Measurements from ENCODE around the gene ETV5. TPM values are rescaled to one million over a fixed set of nuclear protein-coding genes. Genes with fewer than 3 reads are reported as not detected.

The ETV5 gene
- total and polyA plus RNA-seq, 9 of the 15 experiments (the other 6 are each of a cell fraction or from before 2014, with no cell fraction given) = 9.2 to 25.9 (median 15.9) TPM

DNA sequence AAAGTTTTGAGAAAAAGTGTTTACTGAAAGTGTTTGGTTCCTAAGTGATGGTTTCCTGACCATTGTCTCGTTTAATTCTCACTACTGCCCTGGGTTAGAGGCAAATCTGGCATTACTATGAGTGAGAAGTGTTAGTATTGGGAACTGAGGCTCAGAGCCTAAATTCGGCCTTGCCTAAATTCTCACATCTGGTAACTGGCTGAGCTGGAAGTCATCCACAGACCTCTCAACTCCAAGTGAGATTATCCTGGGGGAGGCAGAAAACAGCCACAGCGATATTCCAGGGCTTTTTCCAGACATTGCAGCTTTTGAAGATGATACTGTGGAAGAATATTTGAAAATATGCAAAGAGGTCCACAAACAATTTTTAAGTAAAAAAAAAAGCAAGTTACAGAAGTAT lies 86.0 kb downstream of the ETV5 start:
- no peak overlapping the region for H3K4me2 ChIP-seq (ENCODE audit: insufficient read depth, low read length)
- H3K4me1 ChIP-seq (replicated peaks in 1 of 2; ENCODE audit: control insufficient read depth in 2 of 2, insufficient read depth in 2 of 2, low read length in 2 of 2) = no peaks in the 10 kb centered on the region
- no peak overlapping the region for H3K27ac ChIP-seq (ENCODE audit: extremely low read depth, low read depth, low read length)
- no peak overlapping the region for H3K9ac ChIP-seq (ENCODE audit: insufficient read depth in 1 of 2, low read depth in 2 of 2, low read length in 2 of 2)
- H3K79me2 ChIP-seq (ENCODE audit: control insufficient read depth, insufficient read depth, low read length) = no peaks in the 10 kb centered on the region
- POLR2A ChIA-PET = interaction anchor here (1.0 kb wide), 1 partner anchor 19 kb away, joined by 4 read pairs; no protein-coding TSS in a partner anchor
- BruUV-seq (replicated peaks) = no TSS peak
- no peaks in the 10 kb centered on the region; the same call in 1 of the 2 replicates for H3K9me3 ChIP-seq (replicated peaks; ENCODE audit: control insufficient read depth, insufficient read depth, low read depth, low read length)
- H2AFZ ChIP-seq (ENCODE audit: low read depth, low read length) = no peak overlapping the region
- CTCF ChIA-PET (ENCODE audit: low intra/inter-chr PET ratio) = no interaction called here
- no peaks in the 10 kb centered on the region for H3K36me3 ChIP-seq (ENCODE audit: control insufficient read depth, insufficient read depth, low read length)
- ATAC-seq (no peak), DNase-seq (ENCODE audit: extremely low read depth in 1 of 4, low spot score in 3 of 4) (no peak), FAIRE-seq (no peak)
- in situ Hi-C loops (cut with MboI) = no loop called here
- H4K20me1 ChIP-seq (replicated peaks; ENCODE audit: control insufficient read depth, insufficient read depth, low read length) = no peaks in the 10 kb centered on the region
- intact Hi-C loops (cut with micrococcal nuclease) = no loop called here
- H3K4me3 ChIP-seq = no peak overlapping the region
- peaks cover 11 to 27% of the 10 kb centered on the region in 2 experiments; a peak in 4 of 5 replicates for H3K27me3 ChIP-seq (ENCODE audit: control insufficient read depth in 2 of 2, insufficient read depth in 2 of 2, low read length in 2 of 2)
- TF ChIP-seq ARID2 (IDR thresholded peaks at IDR 0.05) = no peak
- TF ChIP-seq BHLHE40 (IDR thresholded peaks at IDR 0.05; ENCODE audit: low read length) = no peak
- TF ChIP-seq ILK (tag; IDR thresholded peaks at IDR 0.05; ENCODE audit: borderline replicate concordance, low read depth) = no peak
- TF ChIP-seq ZNF79 (CRISPR knock-in tag; IDR thresholded peaks at IDR 0.05; ENCODE audit: low read depth) = no peak
- no peak for TF ChIP-seq MCM2 (IDR thresholded peaks at IDR 0.05; ENCODE audit: low read depth)
- TF ChIP-seq, protein P1, sequence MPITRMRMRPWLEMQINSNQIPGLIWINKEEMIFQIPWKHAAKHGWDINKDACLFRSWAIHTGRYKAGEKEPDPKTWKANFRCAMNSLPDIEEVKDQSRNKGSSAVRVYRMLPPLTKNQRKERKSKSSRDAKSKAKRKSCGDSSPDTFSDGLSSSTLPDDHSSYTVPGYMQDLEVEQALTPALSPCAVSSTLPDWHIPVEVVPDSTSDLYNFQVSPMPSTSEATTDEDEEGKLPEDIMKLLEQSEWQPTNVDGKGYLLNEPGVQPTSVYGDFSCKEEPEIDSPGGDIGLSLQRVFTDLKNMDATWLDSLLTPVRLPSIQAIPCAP (CRISPR knock-in tag; IDR thresholded peaks at IDR 0.05; ENCODE audit: borderline replicate concordance) = no peak
- TF ChIP-seq SP1 (CRISPR knock-in tag; IDR thresholded peaks at IDR 0.05) = no peak
- no peak for TF ChIP-seq ZNF395 (CRISPR knock-in tag; IDR thresholded peaks at IDR 0.05)
- no peak for TF ChIP-seq SPI1 (IDR thresholded peaks at IDR 0.05; ENCODE audit: borderline replicate concordance, low read depth, low read length)
- TF ChIP-seq ZBTB9 (CRISPR knock-in tag; IDR thresholded peaks at IDR 0.05) = no peak
- no peak for TF ChIP-seq ETV1 (tag; conservative IDR thresholded peaks at IDR 0.05; ENCODE audit: low read depth)
- TF ChIP-seq E2F1 (CRISPR knock-in tag; IDR thresholded peaks at IDR 0.05) = no peak
- whole genome bisulfite sequencing (ENCODE audit: insufficient coverage, low coverage, missing lambda C conversion rate) = 6% methylated on average over 3 of the region's 3 CpGs
- H3K9me1 ChIP-seq (ENCODE audit: control insufficient read depth, insufficient read depth, low read length) = no peaks in the 10 kb centered on the region

Data from K562 (cell line).